Stimulated activated CD8-positive, alpha-beta memory T cell treated with anti-CD3 and anti-CD28 coated beads, Interleukin-12 subunit alpha, Interleukin-12 subunit beta, amount 100 ng/mL, for 1 hour (primary cell): ENCODE data around the gene CELF1.

Experiments used
- DNase-seq: peaks from one replicate; pipeline ENCODE4 v3.0.0-alpha.2; 2020; ENCODE audit warnings: low read depth

The CELF1 gene

GRCh38 chr11:47552566-47553405 is at the start of gene CELF1:
Gene CELF1 (minus strand): TSS chr11:47553132. CDS start chr11:47499523, 53,609 bp downstream.
- peak; percentile 86 for DNase-seq

GRCh38 chr11:47599902-47600301 is 47.0 kb upstream of the CELF1 start:
- DNase-seq: no peak

GRCh38 chr11:47595967-47596366 is 43.0 kb upstream of the CELF1 start:
- no peak for DNase-seq

DNA sequence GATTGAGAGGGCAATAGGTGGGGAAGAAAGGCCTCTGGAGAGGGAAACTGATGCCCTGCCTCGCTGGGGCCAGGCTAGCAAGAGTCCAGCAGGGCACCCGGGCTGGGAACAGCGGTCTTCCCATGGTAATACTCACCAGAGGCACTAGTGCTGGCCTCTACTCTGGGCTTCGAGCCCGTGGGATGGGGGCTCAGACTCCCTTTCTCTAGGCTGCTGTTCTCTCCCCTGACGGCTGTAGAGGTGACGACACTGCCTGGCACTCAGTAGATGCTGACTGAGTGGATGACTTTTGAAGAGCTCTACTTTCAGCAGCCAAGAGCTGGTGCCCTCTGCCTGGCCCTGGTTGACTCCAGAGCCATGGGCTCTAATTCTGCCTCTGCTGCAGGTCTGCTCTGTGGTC is 42.1 kb upstream of the CELF1 start:
- no peak for DNase-seq

DNA sequence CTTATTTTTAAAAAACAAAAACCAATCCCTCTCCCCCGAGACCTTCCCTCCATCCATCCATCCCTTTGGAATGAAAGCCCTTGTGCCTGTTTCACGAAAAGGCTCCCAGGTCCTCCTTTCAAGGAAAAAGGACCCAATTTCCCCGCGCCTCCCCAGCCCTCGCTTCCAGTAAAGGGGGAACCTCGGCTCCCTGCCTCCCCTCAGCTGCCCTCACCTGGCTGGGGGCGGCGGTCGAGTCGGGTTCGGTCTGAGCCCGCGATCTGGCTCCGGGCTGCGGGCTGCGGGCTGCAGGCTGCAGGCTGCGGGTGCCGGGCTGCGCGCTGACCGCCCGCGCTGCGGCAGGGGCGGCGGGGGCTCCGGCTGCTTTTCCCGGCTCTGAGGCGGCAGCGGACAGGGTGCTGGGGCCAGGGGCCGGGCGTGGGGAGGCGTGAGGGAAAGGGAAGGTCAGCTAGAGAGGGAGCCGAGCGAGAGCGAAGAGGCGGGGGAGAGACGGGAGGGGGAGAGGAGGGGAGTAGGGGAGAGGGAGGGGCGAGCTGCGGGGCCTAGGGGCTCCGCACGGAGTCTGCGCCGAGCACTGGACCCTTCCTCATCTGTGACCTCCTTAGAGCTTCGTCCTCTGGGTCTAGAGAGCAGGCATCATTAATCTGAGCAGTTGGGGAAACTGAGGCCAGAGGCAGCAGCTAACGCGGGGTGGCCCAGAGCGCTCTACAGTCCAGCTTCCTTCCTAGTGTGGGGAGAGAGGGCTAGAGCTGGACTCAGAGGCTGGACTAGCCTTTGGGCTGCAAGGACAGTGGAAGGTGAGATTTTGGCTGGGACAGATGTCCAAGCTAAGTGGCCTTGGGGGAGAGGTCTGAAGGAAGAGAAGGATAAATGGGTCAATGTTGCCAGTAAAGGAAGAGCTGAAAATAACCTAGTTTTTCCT is 41.3 kb upstream of the CELF1 start, which contains the start of gene C1QTNF4:
Gene C1QTNF4 (minus strand): TSS at position 478 of the 922 bp plus-strand sequence. CDS start 3,601 bp downstream, outside the sequence.
- DNase-seq: no peak

- DNase-seq: no peak
Measured at GRCh38 chr11:47593492-47593933, 40.6 kb upstream of the CELF1 start.

GRCh38 chr11:47592970-47593369 is 40.0 kb upstream of the CELF1 start:
- DNase-seq: no peak

DNA sequence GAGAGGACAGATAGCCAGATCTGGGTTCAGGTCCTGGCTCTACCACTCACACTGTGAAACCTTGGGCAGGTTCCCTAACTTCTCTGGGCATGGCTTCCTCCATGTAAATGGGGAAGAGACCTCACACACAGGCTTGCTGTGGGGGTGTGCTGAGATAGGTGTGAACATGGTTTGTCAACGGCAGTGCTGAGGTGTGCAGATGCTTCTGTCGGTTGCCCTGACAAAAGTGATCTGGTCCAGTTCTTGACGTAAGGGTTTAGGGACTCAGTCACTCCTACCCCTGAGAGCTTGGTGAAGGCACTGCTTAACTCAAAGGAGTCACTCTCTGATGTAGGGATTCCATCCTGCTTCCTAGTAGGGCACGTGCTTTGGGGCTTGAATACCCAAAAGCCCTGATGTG is 39.3 kb upstream of the CELF1 start:
- no peak for DNase-seq

GRCh38 chr11:47591764-47592163 is 38.8 kb upstream of the CELF1 start:
- DNase-seq: no peak

DNA sequence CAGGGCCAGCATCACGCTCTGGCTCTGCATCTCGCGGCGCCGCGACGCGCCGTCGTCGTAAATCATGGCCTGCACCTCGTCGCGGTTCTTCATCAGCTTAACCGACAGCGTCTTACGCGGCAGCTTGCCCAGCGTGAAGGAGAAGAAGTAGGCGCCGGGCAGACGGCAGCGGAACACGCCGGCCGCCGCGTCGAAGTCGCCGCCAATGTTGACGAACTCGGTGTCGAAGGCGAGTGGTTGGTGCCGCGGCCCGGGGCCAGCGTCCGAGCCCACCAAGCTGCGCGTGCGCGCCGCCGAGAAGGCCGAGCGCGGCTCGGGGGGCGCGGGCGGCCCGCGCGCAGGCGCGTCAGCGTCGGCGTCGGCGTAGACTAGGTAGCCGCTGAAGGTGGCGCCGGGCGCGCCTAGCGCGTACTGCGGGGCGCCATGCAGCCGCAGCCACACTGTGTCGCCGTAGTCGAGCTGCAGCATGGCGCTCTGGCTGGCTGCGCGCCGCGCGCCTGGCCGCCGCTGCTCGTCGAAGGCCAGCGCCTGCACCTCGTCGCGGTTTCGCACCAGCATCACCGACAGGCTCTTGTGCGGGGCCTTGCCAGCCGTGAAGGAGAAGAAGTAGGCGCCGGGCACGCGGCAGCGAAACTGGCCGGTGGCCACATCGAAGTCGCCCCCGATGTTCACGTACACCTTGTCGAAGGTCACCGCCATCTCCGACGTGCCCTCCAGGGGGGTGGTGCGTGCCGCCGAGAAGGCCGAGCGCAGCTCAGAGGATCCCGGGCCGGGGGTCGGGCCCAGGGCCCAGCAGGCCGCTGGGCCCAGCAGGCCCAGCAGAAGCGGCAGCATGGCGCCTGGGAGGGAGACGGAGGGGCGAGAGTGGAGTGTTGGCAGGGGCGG is 37.3 kb upstream of the CELF1 start:
- no peak for DNase-seq

GRCh38 chr11:47589584-47589976 is 36.6 kb upstream of the CELF1 start:
- DNase-seq: no peak

DNA sequence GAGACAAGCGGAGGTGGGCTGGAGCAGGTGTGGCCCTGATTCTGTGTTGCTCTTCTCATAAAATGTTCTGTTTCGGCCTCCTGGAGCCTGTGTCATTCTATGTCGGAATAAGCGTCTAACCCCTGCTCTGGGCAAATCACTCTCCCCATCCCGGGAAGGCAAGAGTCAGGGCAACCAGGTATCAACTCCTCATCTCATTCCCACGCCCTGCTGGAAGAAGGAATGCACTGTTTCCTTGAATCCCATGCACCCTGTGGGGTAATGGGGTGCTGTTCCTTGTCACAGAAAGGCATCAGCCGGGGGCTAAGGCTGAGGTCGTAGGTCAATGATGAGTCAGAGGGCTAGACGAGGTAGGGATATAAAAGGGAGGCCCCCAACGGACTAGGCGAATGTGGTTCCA is 36.2 kb upstream of the CELF1 start:
- DNase-seq: no peak

DNA sequence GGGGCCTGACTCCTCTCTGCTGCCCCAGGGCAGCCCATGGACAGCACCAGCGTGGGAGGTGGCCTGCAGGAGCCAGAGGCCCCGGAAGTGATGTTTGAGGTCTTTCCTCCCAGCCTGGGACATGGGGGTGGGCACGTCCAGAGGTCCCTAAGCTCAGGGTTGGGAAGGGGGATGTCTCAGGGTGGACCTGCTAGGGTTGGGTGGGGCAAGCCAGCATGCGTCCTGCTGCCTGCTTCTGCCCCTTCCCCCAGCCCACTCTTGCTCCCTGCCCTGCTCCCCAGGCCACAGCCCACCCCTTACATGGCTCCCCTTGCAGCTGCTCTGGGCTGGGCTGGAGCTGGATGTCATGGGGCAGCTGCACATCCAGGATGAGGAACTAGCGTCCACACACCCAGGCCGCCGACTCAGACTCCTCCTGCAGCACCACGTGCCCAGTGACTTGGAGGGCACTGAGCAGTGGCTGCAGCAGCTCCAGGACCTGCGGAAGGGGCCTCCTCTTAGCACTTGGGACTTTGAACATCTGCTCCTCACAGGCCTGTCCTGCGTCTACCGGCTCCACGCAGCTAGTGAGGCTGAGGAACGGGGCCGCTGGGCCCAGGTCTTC is 34.9 kb upstream of the CELF1 start:
- no peak for DNase-seq

DNA sequence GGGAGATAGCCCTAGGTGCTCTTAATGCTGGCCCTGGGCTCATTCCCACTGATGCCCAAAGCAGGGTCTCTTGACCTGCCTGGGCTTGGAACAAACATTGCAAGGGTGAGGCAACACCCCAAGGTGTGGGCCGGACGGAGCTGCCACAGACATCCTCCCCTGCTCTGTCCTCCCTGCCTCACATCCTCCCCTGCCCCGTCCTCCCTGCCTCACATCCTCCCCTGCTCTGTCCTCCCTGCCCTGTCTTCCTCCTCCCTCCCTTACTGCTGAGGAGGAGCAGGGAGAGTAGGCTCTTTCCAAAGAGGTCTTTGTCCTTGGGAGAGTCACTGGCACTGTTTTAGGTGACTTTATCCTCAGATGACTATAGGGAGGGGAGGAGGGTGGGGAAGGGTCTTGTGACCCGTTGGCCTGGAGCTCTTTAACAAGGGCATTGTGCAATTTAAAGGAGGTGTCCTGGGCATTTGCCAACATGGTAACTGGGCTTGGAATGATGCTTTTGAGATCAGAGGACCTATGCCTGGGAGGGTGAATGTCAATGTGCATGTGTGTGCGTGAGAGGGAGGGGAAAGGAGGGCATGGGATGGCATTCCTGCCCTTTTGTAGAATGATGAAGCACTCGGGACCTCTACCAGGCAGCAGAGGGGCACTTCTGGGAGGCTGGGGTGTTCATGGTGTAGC is 34.2 kb upstream of the CELF1 start:
- no peak for DNase-seq

- no peak for DNase-seq
Measured at GRCh38 chr11:47586098-47586855, 33.3 kb upstream of the CELF1 start, which contains the start of gene FAM180B. Gene FAM180B (plus strand): TSS chr11:47586678. CDS start chr11:47586769, 91 bp downstream.

DNA sequence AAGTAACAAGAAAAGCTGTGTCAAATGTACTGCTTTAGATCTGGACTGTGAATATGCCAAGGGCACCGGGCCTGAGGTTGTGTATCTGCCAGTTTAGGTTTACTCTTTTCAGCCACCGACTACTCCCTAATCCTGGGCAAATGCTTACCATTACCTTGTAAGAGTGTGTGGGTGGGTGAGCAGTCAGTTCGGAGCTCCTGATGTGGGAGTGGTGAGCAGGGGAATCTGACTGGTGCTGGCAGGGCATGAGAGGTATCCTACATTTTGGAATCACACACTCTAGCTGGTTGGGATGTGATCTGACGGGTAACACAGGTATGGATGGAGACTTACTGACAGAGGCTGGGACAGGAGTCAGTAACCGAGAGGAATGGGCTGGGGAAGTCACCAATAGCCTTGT is 30.9 kb upstream of the CELF1 start:
- DNase-seq: no peak

DNA sequence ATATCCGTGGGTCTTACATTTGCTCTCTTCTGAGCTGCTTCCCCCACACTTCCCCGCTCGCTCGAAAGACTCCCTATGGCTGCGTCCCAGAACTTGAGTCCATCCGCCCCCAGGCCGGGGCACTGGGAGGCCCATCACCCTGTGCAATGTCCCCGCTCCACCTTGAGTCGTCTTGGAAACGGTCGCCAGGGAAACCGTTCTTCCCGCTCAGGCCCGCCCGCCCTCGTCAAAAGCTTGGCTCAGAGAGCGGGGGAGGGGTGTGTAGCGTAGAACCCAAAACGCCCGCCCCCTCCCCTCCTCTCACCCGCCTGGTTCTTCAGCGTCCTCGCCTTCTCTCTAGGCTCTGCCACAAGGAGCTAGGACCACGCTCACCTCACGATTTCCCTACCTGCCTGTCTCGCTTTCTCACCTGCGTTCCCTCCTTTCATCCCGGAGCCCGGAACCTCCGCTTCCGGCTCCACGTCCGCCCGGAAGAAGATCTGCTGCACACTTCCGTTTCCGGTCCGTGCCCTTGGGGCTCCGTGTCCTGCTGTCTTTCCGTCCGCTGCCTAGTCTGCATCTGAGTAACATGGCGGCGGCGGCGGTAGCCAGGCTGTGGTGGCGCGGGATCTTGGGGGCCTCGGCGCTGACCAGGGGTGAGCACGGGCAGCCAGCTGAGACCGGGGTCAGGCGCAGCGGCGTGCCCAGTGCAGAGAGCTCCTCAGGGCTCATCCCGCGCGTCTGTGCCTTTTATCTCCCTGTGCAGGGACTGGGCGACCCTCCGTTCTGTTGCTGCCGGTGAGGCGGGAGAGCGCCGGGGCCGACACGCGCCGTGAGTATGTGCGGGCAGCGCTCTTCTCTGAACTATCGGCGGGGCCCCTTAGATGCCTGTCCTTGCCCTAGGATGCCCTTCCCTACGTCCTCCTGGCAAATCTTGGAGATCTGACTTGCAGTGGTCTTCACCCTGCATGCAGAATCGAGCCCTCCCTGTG is 25.9 kb upstream of the CELF1 start, which contains the start of the genes KBTBD4 and NDUFS3:
Gene KBTBD4 (minus strand): TSS at position 447 of the 971 bp plus-strand sequence. CDS start 19 bp downstream, at position 428.
Gene NDUFS3 (plus strand): TSS at position 551 of the 971 bp plus-strand sequence. CDS start 18 bp downstream, at position 569.
- peak; percentile 86 for DNase-seq

DNA sequence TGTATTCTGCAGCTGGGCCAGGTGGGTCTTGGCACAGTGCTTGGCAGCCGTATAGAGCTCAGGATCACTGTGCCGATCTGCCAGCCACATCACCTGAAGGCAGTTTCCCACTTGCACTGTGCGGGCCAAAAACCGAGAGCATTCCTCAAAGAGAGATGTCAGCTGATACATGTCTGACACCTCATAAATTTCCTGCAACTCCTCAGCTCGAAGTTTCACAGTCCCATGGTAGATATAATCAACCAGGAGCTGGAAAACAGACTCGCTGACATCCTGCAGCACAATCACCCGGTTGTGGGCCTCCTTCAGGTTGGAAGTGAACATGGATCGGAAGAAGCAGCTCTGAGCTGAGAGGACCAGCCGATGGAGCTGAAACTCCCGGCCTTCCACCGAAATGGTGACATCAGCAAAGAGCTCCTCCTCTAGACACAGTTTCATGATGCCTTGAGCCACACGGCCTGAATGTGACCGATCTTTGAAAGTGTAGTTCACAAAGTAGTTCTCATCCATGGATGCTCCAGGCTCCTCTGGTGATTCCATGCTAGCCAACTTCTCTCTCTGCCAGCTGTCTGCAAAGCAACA is 24.6 kb upstream of the CELF1 start:
- DNase-seq: no peak
